T follicular helper cell (primary cell): ENCODE data around the gene MRPL28.
"Not testable (repeated sequence)": the region's sequence is repeated elsewhere in the genome, so short reads cannot be mapped to it uniquely, and the experiment has no call there.

ENCODE experiments used
- DNase-seq: peaks from one replicate; pipeline ENCODE4 v3.0.0-alpha.2; 2020; ENCODE audit warnings: low read depth

The MRPL28 gene

GRCh38 chr16:339680-340079 lies 30.7 kb downstream of the MRPL28 start:
- DNase-seq, result no peak

- no peak for DNase-seq
These were observed 32.3 kb downstream of the MRPL28 start for GRCh38 chr16:337975-338575.

- no peak for DNase-seq
These were observed 32.9 kb downstream of the MRPL28 start for GRCh38 chr16:337437-337836.

- no peak for DNase-seq
These were observed 34.1 kb downstream of the MRPL28 start for GRCh38 chr16:336269-336668.

- DNase-seq, result not testable (repeated sequence)
These were observed 35.3 kb downstream of the MRPL28 start for GRCh38 chr16:334861-335632.

- not testable (repeated sequence) for DNase-seq
These were observed 36.0 kb downstream of the MRPL28 start for GRCh38 chr16:334164-334832.

- no peak for DNase-seq
These were observed 36.8 kb downstream of the MRPL28 start for GRCh38 chr16:333406-334094.

GRCh38 chr16:331181-331814 lies 39.0 kb downstream of the MRPL28 start:
- DNase-seq, result not testable (repeated sequence)

GRCh38 chr16:330741-331140 lies 39.6 kb downstream of the MRPL28 start:
- DNase-seq, result no peak

- no peak for DNase-seq
These were observed 44.8 kb downstream of the MRPL28 start for GRCh38 chr16:325375-326145.

- peak; percentile 74 for DNase-seq
These were observed 45.6 kb downstream of the MRPL28 start for GRCh38 chr16:324451-325334.

GRCh38 chr16:324201-324450 lies 46.2 kb downstream of the MRPL28 start:
- DNase-seq, result no peak

- no peak for DNase-seq
These were observed 47.7 kb downstream of the MRPL28 start for GRCh38 chr16:322476-323143.

GRCh38 chr16:321532-321931 lies 48.8 kb downstream of the MRPL28 start:
- no peak for DNase-seq

- no peak for DNase-seq
These were observed 50.1 kb downstream of the MRPL28 start for GRCh38 chr16:320206-320605.

GRCh38 chr16:318628-319027 lies 51.7 kb downstream of the MRPL28 start:
- DNase-seq, result no peak

GRCh38 chr16:317583-317982 lies 52.8 kb downstream of the MRPL28 start:
- no peak for DNase-seq
